ENCODE results near the gene UBE2L3. TPM values are rescaled to one million over a fixed set of nuclear protein-coding genes. Genes with fewer than 3 reads are reported as not detected.

The UBE2L3 gene
- total and polyA plus RNA-seq, 2 of the 13 experiments (the other 11 are each of a cell fraction or from before 2014, with no cell fraction given), result 30.2 to 58.1 TPM

- Histone ChIP-seq H3K79me2 (ENCODE audit: insufficient read depth, low read length) (peaks cover 8% of the 10 kb centered on the region), H3K27ac (ENCODE audit: extremely low read length, insufficient read depth, low read length) (peak overlapping the region; percentile 86), H3K36me3 (replicated peaks in 1 of 2; ENCODE audit: control insufficient read depth in 1 of 2, insufficient read depth in 2 of 2, low read length in 2 of 2) (peaks cover 0 to 8% of the 10 kb centered on the region in 2 experiments; a peak in 2 of 5 replicates), H3K9me3 (ENCODE audit: low read length) (no peaks in the 10 kb centered on the region), H3K4me2 (ENCODE audit: low read depth, low read length) (peak overlapping the region; percentile 96), H2AFZ (ENCODE audit: low read length) (no peak overlapping the region), H3K4me3 (replicated peaks in 1 of 3; ENCODE audit: insufficient read depth in 1 of 3, low read depth in 2 of 3, low read length in 3 of 3) (peak overlapping the region in 2 of 3 experiments; percentile 40 to 85; a peak in 2 of 6 replicates), H3K9ac (ENCODE audit: insufficient read depth, low read depth, low read length) (peak overlapping the region; percentile 85; the same call in 1 of the 2 replicates), H3K27me3 (ENCODE audit: control insufficient read depth in 1 of 2, insufficient read depth in 2 of 2, low read length in 2 of 2) (peaks cover 0 to 4% of the 10 kb centered on the region in 2 experiments; a peak in 2 of 5 replicates), H3K4me1 (ENCODE audit: insufficient read depth, low read length) (peaks cover 64% of the 10 kb centered on the region), H4K20me1 (ENCODE audit: insufficient read depth, low read length) (no peaks in the 10 kb centered on the region)
- intact Hi-C loops (cut with micrococcal nuclease; ENCODE audit: unreplicated experiment) (loop anchor here (5.0 kb wide), 1 partner anchor 49 kb away; no protein-coding TSS in a partner anchor), in situ Hi-C loops (cut with HindIII; ENCODE audit: extremely low pct_ligation_motif_present, low pct_unique_long_range_greater_than_20kb) (no loop called here)
- ATAC-seq, result no peak
- POLR2A ChIA-PET, result interaction anchor here (1.1 to 3.3 kb wide), 8 partner anchors 8 to 72 kb away, joined by 3 to 58 read pairs (median 11); partner anchors contain the start of genes CCDC116, PPIL2 and YDJC
- CTCF ChIA-PET (ENCODE audit: low intra/inter-chr PET ratio, low total read pairs), result interaction anchor here (3.0 kb wide), 1 partner anchor 11 kb away, joined by 16 read pairs; the partner anchor contains the start of gene YDJC
- FAIRE-seq, result no peak
- WGBS (ENCODE audit: low lambda C conversion rate), result 76% methylated on average over 5 of the region's 5 CpGs
- DNase-seq (ENCODE audit: low spot score), result no peak
- no TSS peak for BruUV-seq (replicated peaks)
- TF ChIP-seq AHDC1 (CRISPR knock-in tag; IDR thresholded peaks at IDR 0.05; ENCODE audit: borderline replicate concordance), result no peak
- no peak for TF ChIP-seq ZNF234 (CRISPR knock-in tag; conservative IDR thresholded peaks at IDR 0.05)
- TF ChIP-seq ZNF335 (CRISPR knock-in tag; IDR thresholded peaks at IDR 0.05), result no peak
- TF ChIP-seq, protein P1, sequence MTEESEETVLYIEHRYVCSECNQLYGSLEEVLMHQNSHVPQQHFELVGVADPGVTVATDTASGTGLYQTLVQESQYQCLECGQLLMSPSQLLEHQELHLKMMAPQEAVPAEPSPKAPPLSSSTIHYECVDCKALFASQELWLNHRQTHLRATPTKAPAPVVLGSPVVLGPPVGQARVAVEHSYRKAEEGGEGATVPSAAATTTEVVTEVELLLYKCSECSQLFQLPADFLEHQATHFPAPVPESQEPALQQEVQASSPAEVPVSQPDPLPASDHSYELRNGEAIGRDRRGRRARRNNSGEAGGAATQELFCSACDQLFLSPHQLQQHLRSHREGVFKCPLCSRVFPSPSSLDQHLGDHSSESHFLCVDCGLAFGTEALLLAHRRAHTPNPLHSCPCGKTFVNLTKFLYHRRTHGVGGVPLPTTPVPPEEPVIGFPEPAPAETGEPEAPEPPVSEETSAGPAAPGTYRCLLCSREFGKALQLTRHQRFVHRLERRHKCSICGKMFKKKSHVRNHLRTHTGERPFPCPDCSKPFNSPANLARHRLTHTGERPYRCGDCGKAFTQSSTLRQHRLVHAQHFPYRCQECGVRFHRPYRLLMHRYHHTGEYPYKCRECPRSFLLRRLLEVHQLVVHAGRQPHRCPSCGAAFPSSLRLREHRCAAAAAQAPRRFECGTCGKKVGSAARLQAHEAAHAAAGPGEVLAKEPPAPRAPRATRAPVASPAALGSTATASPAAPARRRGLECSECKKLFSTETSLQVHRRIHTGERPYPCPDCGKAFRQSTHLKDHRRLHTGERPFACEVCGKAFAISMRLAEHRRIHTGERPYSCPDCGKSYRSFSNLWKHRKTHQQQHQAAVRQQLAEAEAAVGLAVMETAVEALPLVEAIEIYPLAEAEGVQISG (CRISPR knock-in tag; IDR thresholded peaks at IDR 0.05), result no peak
- TF ChIP-seq NFRKB (IDR thresholded peaks at IDR 0.05), result no peak
- TF ChIP-seq SMARCC2 (IDR thresholded peaks at IDR 0.05), result no peak
- TF ChIP-seq ZNF850 (CRISPR knock-in tag; conservative IDR thresholded peaks at IDR 0.05), result no peak
- TF ChIP-seq, protein P2, sequence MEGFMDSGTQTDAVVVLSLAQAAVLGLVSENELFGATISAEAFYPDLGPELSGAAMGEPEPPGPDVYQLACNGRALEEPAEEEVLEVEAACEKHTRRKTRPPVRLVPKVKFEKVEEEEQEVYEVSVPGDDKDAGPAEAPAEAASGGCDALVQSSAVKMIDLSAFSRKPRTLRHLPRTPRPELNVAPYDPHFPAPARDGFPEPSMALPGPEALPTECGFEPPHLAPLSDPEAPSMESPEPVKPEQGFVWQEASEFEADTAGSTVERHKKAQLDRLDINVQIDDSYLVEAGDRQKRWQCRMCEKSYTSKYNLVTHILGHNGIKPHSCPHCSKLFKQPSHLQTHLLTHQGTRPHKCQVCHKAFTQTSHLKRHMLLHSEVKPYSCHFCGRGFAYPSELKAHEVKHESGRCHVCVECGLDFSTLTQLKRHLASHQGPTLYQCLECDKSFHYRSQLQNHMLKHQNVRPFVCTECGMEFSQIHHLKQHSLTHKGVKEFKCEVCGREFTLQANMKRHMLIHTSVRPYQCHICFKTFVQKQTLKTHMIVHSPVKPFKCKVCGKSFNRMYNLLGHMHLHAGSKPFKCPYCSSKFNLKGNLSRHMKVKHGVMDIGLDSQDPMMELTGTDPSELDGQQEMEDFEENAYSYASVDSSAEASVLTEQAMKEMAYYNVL (CRISPR knock-in tag; IDR thresholded peaks at IDR 0.05; ENCODE audit: borderline replicate concordance), result no peak
- TF ChIP-seq, protein P3, sequence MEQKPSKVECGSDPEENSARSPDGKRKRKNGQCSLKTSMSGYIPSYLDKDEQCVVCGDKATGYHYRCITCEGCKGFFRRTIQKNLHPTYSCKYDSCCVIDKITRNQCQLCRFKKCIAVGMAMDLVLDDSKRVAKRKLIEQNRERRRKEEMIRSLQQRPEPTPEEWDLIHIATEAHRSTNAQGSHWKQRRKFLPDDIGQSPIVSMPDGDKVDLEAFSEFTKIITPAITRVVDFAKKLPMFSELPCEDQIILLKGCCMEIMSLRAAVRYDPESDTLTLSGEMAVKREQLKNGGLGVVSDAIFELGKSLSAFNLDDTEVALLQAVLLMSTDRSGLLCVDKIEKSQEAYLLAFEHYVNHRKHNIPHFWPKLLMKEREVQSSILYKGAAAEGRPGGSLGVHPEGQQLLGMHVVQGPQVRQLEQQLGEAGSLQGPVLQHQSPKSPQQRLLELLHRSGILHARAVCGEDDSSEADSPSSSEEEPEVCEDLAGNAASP (CRISPR knock-in tag; IDR thresholded peaks at IDR 0.05; ENCODE audit: borderline replicate concordance), result no peak
Measured at GRCh38 chr22:21640810-21641209, 73.3 kb downstream of the UBE2L3 start.
